HL-60/S4 (cell line): ENCODE measurements around the gene CSF2.

ENCODE experiments used
- in situ Hi-C: fragments of 300-500 bp; cut with MboI; formaldehyde crosslinking; loops from 2 replicates; pipeline ENCODE4 v1.14.3; 2022; ENCODE audit warnings: low sequenced_read_pairs

Gene CSF2

GRCh38 chr5:132073231-132074013 lies at the start of gene CSF2:
Gene CSF2 (plus strand): TSS chr5:132073789. CDS start chr5:132073824, 35 bp downstream.
- in situ Hi-C loops = no loop called here

GRCh38 chr5:132024117-132024435 lies 49.5 kb upstream of the CSF2 start:
- in situ Hi-C loops = loop anchor here (25.0 kb wide), 2 partner anchors 437 to 587 kb away; no protein-coding TSS in a partner anchor

- in situ Hi-C loops = loop anchor here (25.0 kb wide), 2 partner anchors 438 to 588 kb away; no protein-coding TSS in a partner anchor
Observed at GRCh38 chr5:132024789-132025402, 48.7 kb upstream of the CSF2 start.

GRCh38 chr5:132025403-132025971 lies 48.1 kb upstream of the CSF2 start:
- in situ Hi-C loops = no loop called here

- in situ Hi-C loops = no loop called here
Observed at GRCh38 chr5:132026516-132027008, 47.0 kb upstream of the CSF2 start.

- in situ Hi-C loops = no loop called here
Observed at GRCh38 chr5:132027027-132027426, 46.6 kb upstream of the CSF2 start.

- in situ Hi-C loops = no loop called here
Observed at GRCh38 chr5:132029609-132030330, 43.8 kb upstream of the CSF2 start.

GRCh38 chr5:132030610-132031009 lies 43.0 kb upstream of the CSF2 start:
- in situ Hi-C loops = no loop called here

GRCh38 chr5:132032196-132032595 lies 41.4 kb upstream of the CSF2 start:
- in situ Hi-C loops = no loop called here

- in situ Hi-C loops = no loop called here
Observed at GRCh38 chr5:132033122-132033521, 40.5 kb upstream of the CSF2 start.

- in situ Hi-C loops = no loop called here
Observed at GRCh38 chr5:132037353-132037752, 36.2 kb upstream of the CSF2 start.

GRCh38 chr5:132044207-132044606 lies 29.4 kb upstream of the CSF2 start:
- in situ Hi-C loops = no loop called here

- in situ Hi-C loops = no loop called here
Observed at GRCh38 chr5:132046880-132047299, 26.7 kb upstream of the CSF2 start.

- in situ Hi-C loops = no loop called here
Observed at GRCh38 chr5:132049093-132049492, 24.5 kb upstream of the CSF2 start.

GRCh38 chr5:132049559-132049958 lies 24.0 kb upstream of the CSF2 start:
- in situ Hi-C loops = no loop called here

GRCh38 chr5:132050136-132050535 lies 23.5 kb upstream of the CSF2 start:
- in situ Hi-C loops = no loop called here

GRCh38 chr5:132050661-132051552 lies 22.7 kb upstream of the CSF2 start:
- in situ Hi-C loops = no loop called here

- in situ Hi-C loops = no loop called here
Observed at GRCh38 chr5:132052520-132052919, 21.1 kb upstream of the CSF2 start.

- in situ Hi-C loops = no loop called here
Observed at GRCh38 chr5:132053483-132053882, 20.1 kb upstream of the CSF2 start.

- in situ Hi-C loops = no loop called here
Observed at GRCh38 chr5:132054031-132054696, 19.4 kb upstream of the CSF2 start.
